GM21825 (cell line): ENCODE results near the gene PRSS36.
"Not testable (repeated sequence)": the region's sequence is repeated elsewhere in the genome, so short reads cannot be mapped to it uniquely, and the experiment has no call there.

Experiments
- ATAC-seq: cut with Tn5 transposase; IDR thresholded peaks from one replicate; pipeline ENCODE4 v1.9.1; 2021; ENCODE audit warnings: mild to moderate bottlenecking, moderate library complexity; ENCODE audit not compliant: unreplicated experiment

PRSS36 gene

DNA sequence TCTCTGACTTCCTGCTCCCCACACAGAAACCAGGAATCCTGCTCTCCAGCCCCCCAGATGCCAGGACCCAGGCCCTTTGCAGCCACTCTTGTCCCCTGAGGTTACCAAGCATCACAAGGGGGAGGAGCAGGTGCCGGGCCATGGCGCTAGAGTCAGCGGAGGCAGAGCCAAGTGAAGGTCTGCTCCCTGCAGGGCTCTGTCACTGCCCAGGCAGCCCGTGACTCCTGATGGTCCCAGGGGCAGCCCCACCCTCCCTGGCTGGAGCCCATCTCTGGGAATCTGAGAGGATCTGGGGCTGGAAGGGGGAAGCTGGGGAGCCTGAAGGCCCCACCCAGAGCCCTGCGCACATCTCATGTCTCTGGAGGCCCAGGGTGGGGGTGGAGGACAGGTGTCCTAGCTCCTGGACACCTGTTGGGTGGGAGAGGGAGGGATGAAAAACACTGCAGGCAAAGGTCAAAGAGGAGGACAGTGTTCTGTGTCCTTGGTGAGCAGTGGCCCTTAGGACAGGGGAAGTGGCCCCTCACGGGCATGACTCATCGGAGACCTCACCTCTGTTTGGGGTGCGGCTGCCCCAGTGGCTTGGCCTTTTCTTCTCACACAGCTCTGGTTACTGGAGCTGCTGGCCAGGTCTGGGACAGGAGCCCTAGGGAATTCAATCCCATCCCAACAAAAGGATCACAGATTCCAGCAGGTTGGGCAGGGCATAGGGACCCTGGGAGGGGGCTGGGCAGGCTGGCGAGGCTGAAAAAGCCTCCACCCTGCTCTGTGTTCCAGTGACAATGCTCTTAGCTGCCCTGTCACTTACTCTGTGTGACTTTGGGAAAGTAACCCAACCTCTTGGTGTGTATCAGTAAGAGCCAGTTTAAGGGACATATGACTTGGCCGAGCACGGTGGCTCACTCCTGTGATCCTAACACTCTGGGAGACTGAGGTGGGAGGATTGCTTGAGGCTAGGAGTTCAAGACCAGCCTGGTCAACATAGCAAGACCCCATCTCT, at the start of gene PRSS36:
Gene PRSS36, minus strand, starts transcription at position 173 of the 997 bp plus-strand sequence. Its CDS starts 31 bp downstream, at position 142.
- no peak for ATAC-seq

DNA sequence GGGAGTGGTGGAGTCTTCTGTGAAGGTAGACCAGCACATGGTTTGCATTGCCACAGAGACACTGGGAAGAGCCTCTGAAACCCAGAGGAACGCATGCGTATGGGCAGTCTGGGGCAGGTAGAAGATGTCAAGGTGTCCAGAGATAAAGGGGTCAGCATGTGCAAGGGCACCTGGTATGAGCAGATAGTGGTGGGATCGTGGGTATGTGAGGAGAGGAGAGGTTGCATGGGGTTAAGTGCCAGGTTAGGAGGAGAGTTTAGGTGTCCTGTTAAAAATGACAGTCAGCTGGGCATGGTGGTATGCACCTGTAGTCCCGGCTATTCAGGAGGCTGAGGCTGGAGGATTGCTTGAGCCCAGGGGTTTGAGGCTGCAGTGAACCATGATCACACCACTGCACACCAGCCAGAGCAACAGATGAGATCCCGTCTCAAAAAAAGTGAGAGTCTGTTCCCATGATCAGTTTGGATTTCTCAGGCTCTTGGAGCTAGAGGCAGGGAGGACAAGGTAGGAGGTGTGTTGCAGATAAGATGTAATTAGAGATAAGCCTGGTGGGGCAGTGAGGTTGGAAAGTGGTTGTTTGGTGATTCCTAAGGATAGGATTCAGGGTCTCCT, 49.7 kb upstream of the PRSS36 start:
- ATAC-seq: no peak

DNA sequence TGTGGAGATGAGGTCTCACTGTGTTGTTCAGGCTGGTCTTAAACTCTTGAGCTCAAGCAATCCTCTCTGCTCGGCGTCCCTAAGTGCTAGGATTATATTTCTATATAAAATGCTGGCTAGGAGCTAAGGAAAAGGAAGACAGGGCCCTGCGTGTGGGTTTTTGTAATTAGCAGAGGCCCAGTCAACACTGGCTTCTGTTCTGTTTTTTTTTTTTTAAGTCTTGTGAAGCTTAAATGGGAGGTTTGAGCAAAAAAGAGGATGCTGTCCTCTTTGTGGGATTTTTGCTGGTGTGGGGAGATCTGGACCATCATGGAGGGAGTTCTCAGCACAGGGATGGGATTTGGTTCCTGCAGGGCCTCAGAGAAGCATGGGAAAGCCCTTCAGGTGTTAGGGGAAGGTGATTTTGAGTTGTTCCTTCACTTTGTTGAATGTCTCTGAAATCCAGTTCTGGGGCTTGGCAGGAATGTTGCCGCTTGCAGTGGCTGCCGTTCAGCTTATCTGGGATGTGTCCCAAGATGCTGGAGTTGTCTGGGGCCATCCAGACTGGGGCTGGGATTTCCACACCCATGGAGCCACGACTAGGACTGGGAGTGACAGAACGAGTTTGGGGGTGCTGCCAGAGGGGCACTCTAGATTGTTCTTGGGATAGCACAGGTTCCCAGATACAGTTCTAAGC, 48.5 kb upstream of the PRSS36 start:
- no peak for ATAC-seq

DNA sequence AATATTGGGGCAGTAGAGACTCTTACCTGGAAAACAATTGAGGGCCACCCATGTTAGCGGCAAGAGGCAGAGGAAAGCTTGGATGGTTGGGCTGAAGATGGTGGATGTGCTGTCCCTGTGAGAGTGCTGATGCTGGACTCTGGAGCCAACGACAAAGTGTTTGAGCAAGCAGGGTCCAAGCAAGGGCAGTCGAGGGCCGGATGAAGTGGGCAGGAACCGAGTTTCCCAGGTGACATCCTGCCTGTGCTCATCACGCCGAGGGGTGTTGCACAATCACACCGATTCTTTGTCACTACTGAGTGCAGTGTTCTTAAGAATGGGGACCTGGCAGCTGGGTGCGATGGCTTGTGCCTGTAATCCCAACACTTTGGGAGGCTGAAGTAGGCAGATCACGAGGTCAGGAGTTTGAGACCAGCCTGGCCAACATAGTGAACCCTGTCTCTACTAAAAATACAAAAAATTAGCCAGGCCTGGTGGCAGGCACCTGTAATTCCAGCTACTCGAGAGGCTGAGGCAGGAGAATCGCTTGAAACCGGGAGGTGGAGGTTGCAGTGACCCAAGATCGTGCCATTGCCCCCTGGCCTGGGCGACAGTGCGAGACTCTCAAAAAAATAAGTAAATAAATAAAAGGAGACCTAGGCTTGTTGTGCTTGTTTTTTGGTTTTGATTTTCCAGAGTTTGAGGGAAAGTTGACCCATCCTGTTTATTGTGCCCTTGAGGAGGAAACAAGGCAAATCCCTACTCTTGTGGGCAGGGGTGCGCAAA, 46.6 kb upstream of the PRSS36 start:
- ATAC-seq: no peak

DNA sequence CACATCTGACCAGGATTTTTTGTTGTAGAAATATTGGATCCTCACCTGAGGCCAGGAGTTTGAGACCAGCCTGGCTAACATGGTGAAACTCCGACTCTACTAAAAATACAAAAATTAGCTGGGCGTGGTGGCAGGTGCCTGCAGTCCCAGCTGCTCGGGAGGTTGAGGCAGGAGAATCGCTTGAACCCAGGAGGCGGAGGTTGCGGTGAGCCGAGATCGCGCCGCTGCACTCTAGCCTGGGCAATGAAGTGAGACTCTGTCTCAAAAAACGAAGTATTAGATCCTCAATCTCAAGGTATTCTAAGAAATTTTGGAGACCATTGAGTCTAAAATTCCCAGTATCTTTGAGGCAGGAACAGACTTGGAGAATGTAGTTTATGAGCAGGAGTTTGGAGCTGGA, 46.0 kb upstream of the PRSS36 start:
- ATAC-seq: not testable (repeated sequence)

DNA sequence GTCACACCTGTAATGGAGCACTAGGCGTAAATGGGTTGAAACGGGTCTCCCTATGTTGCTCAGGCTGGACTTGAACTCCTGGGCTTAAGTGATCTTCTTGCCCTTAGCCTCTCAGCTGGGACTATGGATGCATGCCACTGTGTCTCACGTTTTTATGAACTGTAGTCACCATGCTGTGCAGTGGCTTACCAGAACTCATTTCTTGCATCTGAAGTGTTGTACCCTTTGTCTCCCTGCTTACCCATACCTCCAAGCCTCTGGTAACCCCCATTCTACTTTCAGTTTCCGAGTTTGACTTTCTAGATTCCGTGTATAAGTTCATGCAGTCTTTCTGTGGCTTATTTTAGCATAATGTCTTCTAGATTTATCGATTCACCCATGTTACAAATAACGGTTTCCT, 45.0 kb upstream of the PRSS36 start:
- no peak for ATAC-seq

DNA sequence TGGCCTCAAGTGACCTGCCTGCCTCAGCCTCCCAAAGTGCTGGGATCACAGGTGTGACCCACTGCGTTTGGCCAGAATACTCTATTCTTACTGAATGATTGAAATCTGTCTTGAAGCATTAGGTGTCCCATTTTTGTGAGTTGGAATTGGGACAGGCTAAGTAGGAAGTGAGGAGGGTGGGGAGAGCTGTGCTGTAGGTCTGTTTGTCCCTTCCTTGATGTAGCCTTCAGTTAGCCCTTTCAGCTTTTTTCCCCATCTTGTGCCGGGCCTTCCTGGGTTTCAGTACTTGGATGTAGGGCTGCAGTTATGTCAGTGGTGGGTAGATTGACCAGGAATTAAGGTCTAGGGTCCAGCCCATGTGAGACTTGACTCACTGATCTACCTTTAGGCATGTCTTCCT, 44.0 kb upstream of the PRSS36 start:
- no peak for ATAC-seq

DNA sequence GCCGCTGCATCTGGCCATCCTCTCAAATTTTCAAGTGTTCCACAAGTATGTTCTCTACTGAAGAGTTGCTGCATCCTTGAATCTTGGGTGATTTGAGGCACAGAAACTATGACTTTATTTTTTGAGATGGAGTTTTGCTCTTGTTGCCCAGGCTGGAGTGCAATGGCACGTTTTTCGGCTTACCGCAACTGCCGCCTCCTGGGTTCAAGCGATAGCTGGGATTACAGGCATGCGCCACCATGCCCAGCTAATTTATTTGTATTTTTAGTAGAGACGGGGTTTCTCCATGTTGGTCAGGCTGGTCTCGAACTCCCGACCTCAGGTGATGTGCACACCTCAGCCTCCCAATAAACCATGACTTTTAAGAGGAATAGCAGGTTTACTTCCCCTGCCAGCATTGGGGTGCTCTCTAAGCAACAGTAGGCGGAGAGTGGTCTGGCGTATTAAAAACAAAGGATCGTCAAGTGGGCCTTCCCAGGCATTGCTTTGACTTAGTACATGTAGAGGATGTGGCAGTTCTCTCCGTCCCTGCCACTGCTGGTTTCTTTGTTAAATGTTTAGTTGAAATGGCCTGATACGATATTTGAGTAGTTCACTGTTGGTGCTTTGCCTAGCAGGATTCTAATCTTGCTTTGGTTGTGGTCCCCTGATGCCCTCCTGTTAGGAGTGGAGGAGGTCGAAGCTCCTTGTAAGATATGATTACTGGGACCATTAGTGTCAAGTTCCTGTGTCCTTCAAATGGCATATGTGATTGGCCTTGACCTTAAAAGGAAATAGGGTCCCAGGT, 43.2 kb upstream of the PRSS36 start:
- no peak for ATAC-seq

DNA sequence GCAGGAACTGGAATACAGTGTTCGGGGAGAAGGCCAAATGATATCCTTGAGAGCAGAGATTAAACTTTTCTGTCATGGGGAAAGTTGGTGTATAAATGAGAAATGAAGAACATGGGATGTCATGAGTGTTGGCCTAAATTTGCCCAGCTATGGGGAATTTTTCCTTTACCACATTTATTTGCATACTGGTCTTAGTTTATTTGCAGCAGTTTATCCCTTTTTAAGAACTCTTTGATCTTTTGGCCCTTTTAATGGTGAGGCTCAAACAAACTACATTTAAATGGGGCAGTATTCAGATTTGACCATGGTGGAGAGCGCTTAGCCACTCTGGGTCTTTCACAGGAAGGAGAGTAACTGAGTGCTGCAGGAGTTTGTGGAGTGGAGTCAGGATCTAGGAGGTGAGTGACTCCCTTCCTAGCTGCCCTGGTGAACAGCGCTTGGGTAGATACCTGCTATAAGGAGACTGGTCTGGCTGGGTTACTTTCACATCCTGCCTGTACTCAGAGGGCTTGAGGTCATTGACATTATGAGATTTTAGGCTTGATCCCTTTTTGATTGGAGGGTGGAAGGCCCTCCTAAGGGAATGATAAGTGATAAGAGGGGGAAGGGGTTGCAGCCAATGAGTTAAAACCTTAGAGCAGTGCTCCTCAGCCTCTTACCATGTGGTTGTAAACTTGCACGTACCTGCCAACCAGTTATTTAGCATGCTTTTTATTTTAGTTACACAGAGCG, 42.0 kb upstream of the PRSS36 start:
- no peak for ATAC-seq

DNA sequence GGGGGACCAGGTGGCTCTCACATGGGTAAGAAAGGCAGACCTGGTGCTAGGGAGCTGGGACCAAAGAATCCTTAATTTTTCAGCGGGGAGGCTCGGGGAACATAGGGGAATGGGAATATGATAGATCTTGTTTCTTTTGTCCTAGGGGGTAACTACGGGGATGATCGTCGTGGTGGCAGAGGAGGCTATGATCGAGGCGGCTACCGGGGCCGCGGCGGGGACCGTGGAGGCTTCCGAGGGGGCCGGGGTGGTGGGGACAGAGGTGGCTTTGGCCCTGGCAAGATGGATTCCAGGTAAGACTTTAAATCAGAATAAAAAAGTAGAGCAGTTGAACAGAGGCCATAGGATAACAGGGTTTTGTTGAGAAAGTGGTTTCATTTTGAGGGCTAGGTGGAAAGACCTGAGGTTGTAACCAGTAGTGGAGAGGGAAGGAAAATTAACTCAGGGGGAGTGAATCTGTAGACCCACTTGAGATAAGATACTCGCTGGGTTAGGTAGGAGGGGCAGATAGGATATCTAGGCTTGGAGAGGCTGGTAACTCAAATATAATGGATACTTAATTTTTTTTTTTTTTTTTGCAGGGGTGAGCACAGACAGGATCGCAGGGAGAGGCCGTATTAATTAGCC, 41.1 kb upstream of the PRSS36 start:
- ATAC-seq: no peak

DNA sequence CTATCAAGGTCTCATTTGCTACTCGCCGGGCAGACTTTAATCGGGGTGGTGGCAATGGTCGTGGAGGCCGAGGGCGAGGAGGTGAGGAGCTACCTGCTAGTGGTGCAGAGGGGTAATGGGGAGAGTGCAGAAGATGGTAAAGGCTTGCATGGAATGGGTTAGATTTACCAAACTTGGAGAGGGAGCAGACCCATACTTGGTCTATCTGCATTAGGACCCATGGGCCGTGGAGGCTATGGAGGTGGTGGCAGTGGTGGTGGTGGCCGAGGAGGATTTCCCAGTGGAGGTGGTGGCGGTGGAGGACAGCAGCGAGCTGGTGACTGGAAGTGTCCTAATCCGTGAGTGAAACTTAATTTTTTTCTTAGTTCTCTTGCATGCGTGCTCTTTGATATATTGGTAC, 40.2 kb upstream of the PRSS36 start:
- ATAC-seq: no peak

DNA sequence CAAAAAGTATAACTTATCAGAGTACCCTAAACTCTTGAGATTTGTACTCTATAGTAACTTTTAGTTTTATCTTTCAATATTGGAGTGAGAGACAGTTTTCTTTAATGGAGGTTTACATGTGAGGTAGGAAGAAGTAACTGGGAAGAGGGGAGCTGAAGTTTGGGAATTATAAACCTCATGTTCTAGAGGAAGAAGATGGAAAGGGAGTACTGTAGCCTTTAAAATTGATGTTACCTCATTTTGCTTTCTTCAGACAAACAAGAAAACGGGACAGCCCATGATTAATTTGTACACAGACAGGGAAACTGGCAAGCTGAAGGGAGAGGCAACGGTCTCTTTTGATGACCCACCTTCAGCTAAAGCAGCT, 39.5 kb upstream of the PRSS36 start:
- no peak for ATAC-seq

DNA sequence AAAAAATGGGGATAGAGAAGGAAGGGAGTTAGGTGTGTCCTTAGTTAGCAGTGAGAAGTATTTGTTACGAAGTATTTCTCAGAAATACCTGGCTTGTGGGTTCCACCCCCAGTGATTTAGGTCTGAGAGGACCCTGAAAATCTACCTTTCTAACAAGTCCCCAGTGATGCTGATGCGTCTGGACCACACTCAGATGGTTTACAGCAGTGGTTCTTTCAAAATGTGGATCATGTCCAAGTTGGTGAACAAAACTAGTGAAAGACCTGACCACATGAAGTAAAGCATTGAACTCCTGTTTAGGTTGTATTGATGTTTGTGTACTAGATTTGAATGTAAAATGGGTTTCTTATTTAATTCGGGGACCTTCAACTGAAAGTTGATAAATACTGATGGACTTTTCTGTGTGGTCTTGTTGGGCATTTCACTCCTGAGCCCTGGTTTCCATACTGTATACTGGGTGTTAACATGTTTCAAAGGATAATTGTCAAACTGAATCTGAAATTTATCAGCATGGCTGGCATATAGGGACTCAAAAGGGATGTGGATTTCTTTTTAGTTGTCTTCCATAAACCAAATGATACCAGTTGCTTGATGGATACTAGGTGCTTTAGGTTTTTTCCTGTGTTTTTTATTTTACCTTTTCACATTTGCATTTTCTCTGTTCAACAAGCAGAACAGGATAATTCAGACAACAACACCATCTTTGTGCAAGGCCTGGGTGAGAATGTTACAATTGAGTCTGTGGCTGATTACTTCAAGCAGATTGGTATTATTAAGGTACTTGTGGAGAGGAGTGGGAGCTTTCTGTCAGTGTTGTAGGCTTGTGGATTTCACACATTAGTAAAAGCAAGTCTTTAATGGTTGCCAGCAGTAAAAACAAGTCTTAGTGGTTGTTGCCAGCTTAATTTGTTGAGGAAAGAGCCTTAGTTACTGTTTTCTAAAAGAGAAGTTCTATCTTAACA, 38.9 kb upstream of the PRSS36 start:
- no peak for ATAC-seq

DNA sequence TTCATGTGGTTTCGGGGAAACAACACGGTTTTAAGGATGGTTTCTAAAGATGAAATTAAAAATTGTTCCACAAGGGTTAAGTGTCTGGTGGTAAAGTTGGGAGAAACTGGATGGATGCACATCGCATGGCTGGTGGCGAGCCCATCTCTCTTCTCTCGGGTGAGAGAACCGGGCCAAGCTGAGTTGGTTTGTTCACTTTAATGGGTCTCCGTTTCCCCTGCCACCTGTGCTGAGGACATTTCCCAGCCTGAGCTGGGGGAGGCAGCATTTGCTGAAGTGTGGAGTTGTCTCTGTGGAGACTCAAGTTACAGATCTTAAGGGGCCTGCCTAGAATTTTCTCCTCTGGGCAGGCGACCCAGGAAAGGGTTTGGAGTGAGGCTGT, 37.9 kb upstream of the PRSS36 start:
- no peak for ATAC-seq

DNA sequence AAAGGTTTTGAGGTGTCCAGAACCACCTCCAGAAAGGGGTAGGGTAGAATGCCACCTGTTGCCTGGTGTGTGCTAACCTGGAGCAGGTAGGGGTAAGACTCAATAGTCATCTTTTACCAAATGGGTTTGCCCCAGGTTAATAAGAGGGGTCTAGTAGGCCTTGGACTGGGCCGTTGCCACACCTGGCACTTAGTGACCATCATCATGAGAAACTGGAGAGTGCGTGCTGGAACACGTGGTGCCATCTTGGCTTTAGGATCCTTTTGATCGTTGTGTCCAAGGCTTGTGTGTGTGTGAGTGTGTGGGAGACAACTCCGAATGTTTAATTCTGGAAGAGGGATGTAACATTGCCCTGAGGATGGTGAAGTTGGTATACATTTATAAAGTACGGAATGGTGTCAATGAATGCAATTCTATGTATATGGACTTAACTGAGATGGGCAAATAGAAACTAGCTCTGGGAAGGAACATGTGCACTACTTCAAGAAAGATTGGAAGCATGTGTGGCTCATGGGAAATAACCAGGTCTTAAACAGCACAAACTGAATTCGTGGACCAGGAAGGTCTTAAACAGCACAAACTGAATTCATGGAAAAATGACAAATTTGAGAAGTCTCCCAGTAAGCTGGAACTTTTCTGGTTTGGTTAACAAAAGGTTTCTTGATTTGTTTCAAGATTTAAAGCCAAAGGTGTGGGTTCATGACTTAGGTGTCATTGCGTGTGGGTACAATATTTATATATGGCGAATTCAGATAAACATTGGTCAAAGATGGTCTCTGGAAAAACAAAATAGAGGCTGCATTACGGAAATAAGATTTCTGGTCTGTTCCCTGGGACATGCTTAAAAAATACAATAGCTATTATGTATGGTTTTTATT, 37.3 kb upstream of the PRSS36 start:
- no peak for ATAC-seq

DNA sequence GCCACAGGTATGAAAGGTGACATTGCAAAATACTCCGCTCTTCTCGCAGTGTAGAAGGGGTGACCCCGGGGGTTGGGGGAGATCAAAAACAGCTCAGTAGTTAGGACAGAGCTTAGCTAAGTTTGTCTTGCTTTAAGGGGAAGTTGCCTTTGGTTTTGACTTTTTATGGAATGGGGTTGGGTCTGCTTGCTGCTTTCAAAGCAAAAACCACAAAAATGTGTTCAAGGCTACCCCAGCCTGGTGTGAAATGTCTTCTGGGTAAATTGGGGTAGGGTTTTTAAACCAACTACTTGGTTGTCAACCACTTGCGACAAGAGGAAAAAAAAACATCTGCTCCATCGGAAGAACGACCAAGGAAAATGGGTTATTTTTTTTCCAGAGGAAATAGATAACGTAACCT, 36.3 kb upstream of the PRSS36 start:
- ATAC-seq: no peak

DNA sequence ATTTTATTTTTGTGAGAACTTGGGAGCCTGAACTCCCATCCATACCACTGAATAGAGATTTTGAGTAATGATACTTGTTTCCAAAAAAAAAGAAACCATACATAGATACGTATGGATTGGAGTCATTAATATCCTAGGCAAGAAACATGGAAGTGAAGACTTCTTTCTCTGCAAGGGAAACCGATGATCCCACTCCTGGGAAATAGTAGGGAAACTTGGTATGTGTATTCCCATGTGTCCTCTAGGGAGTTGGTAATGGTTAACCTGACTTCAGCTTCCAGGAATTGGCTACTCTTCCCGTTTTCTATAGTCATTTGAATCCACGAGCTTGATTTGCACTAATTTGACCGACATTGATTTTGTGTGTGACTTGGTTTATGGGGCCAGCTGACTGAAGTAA, 35.5 kb upstream of the PRSS36 start:
- no peak for ATAC-seq
